ENCODE data around the gene NCK1. TPM values are rescaled to one million over a fixed set of nuclear protein-coding genes. Genes with fewer than 3 reads are reported as not detected.
A peak's percentile ranks its signal among the peaks of the same experiment; 100 is the strongest.

Gene NCK1
- total and polyA plus RNA-seq, 5 donors: 14.0 to 38.9 (median 25.9) TPM

- Histone ChIP-seq H3K4me3 (ENCODE audit: low read length) (no peak overlapping the region), H3K4me1 (ENCODE audit: control insufficient read depth, insufficient read depth, low read length) (peaks cover 12% of the 10 kb centered on the region)
These were observed 25.4 kb upstream of the NCK1 start for GRCh38 chr3:136836511-136837156.

GRCh38 chr3:136838641-136839555 lies 23.1 kb upstream of the NCK1 start:
- WGBS: 16% methylated on average over 1 of the region's 1 CpG
- Histone ChIP-seq H3K27me3 (ENCODE audit: control insufficient read depth, insufficient read depth) (no peaks in the 10 kb centered on the region), H3K9me3 (ENCODE audit: control insufficient read depth, low read length) (no peaks in the 10 kb centered on the region), H3K4me3 (ENCODE audit: low read length) (no peak overlapping the region), H3K27ac (ENCODE audit: low read length) (no peak overlapping the region), H3K4me1 (ENCODE audit: control insufficient read depth, insufficient read depth, low read length) (peaks cover 12% of the 10 kb centered on the region)
- intact Hi-C loops (cut with DNase I): no loop called here
- ATAC-seq (peak in 1 of 2 donors; percentile 87), DNase-seq (no peak)

More at GRCh38 chr3:136836511-136837156, 25.4 kb upstream of the NCK1 start:
- Histone ChIP-seq H3K27me3 (ENCODE audit: control insufficient read depth, insufficient read depth) (no peaks in the 10 kb centered on the region), H3K27ac (ENCODE audit: low read length) (no peak overlapping the region), H3K9me3 (ENCODE audit: control insufficient read depth, low read length) (no peaks in the 10 kb centered on the region)
- intact Hi-C loops (cut with DNase I): no loop called here
- no peak for DNase-seq
- no peak for ATAC-seq

GRCh38 chr3:136839556-136839931 lies 22.5 kb upstream of the NCK1 start:
- H3K9me3 ChIP-seq (ENCODE audit: control insufficient read depth, low read length): no peaks in the 10 kb centered on the region
- intact Hi-C loops (cut with DNase I): no loop called here
- ATAC-seq (peak in 1 of 2 donors; percentile 20), DNase-seq (no peak)
- H3K4me3 ChIP-seq (ENCODE audit: low read length): no peak overlapping the region
- H3K4me1 ChIP-seq (ENCODE audit: control insufficient read depth, insufficient read depth, low read length): peaks cover 12% of the 10 kb centered on the region
- no peak overlapping the region for H3K27ac ChIP-seq (ENCODE audit: low read length)
- H3K27me3 ChIP-seq (ENCODE audit: control insufficient read depth, insufficient read depth): no peaks in the 10 kb centered on the region

- Histone ChIP-seq H3K27ac (ENCODE audit: low read length) (no peak overlapping the region), H3K4me1 (ENCODE audit: control insufficient read depth, insufficient read depth, low read length) (peaks cover 12% of the 10 kb centered on the region), H3K9me3 (ENCODE audit: control insufficient read depth, low read length) (no peaks in the 10 kb centered on the region), H3K27me3 (ENCODE audit: control insufficient read depth, insufficient read depth) (no peaks in the 10 kb centered on the region), H3K4me3 (ENCODE audit: low read length) (no peak overlapping the region)
- intact Hi-C loops (cut with DNase I): no loop called here
- 77% methylated on average over 2 of the region's 2 CpGs for WGBS
- ATAC-seq: no peak
- no peak for DNase-seq
These were observed 21.8 kb upstream of the NCK1 start for GRCh38 chr3:136840252-136840651.

GRCh38 chr3:136842294-136842693 lies 19.7 kb upstream of the NCK1 start:
- no peak for DNase-seq
- ATAC-seq: no peak
- Histone ChIP-seq H3K27ac (ENCODE audit: low read length) (no peak overlapping the region), H3K27me3 (ENCODE audit: control insufficient read depth, insufficient read depth) (no peaks in the 10 kb centered on the region), H3K9me3 (ENCODE audit: control insufficient read depth, low read length) (no peaks in the 10 kb centered on the region), H3K4me1 (ENCODE audit: control insufficient read depth, insufficient read depth, low read length) (peaks cover 8% of the 10 kb centered on the region), H3K4me3 (ENCODE audit: low read length) (no peak overlapping the region)
- intact Hi-C loops (cut with DNase I): no loop called here
- 92% methylated on average over 1 of the region's 1 CpG for WGBS

- no peaks in the 10 kb centered on the region for H3K27me3 ChIP-seq (ENCODE audit: control insufficient read depth, insufficient read depth)
- peaks cover 6% of the 10 kb centered on the region for H3K4me1 ChIP-seq (ENCODE audit: control insufficient read depth, insufficient read depth, low read length)
- ATAC-seq (no peak), DNase-seq (no peak)
- no peaks in the 10 kb centered on the region for H3K9me3 ChIP-seq (ENCODE audit: control insufficient read depth, low read length)
- H3K27ac ChIP-seq (ENCODE audit: low read length): no peak overlapping the region
- WGBS: 77% methylated on average over 1 of the region's 1 CpG
- no peak overlapping the region for H3K4me3 ChIP-seq (ENCODE audit: low read length)
- intact Hi-C loops (cut with DNase I): no loop called here
These were observed 17.3 kb upstream of the NCK1 start for GRCh38 chr3:136844724-136845123.

GRCh38 chr3:136852180-136852579 lies 9.8 kb upstream of the NCK1 start:
- Histone ChIP-seq H3K27ac (ENCODE audit: low read length) (no peak overlapping the region), H3K9me3 (ENCODE audit: control insufficient read depth, low read length) (no peaks in the 10 kb centered on the region), H3K4me3 (ENCODE audit: low read length) (no peak overlapping the region), H3K27me3 (ENCODE audit: control insufficient read depth, insufficient read depth) (no peaks in the 10 kb centered on the region), H3K4me1 (ENCODE audit: control insufficient read depth, insufficient read depth, low read length) (no peaks in the 10 kb centered on the region)
- intact Hi-C loops (cut with DNase I): no loop called here
- no peak for DNase-seq
- WGBS: 58% methylated on average over 4 of the region's 4 CpGs
- ATAC-seq: no peak

- Histone ChIP-seq H3K27me3 (ENCODE audit: control insufficient read depth, insufficient read depth) (no peaks in the 10 kb centered on the region), H3K4me1 (ENCODE audit: control insufficient read depth, insufficient read depth, low read length) (no peaks in the 10 kb centered on the region), H3K27ac (ENCODE audit: low read length) (no peak overlapping the region), H3K9me3 (ENCODE audit: control insufficient read depth, low read length) (no peaks in the 10 kb centered on the region), H3K4me3 (ENCODE audit: low read length) (no peak overlapping the region)
- ATAC-seq (no peak), DNase-seq (no peak)
- intact Hi-C loops (cut with DNase I): no loop called here
These were observed 5.3 kb upstream of the NCK1 start for GRCh38 chr3:136856665-136857064.

GRCh38 chr3:136858381-136858780 lies 3.6 kb upstream of the NCK1 start:
- no peak overlapping the region for H3K4me3 ChIP-seq (ENCODE audit: low read length)
- ATAC-seq (no peak), DNase-seq (no peak)
- no peaks in the 10 kb centered on the region for H3K4me1 ChIP-seq (ENCODE audit: control insufficient read depth, insufficient read depth, low read length)
- H3K27me3 ChIP-seq (ENCODE audit: control insufficient read depth, insufficient read depth): no peaks in the 10 kb centered on the region
- H3K27ac ChIP-seq (ENCODE audit: low read length): no peak overlapping the region
- intact Hi-C loops (cut with DNase I): no loop called here
- H3K9me3 ChIP-seq (ENCODE audit: control insufficient read depth, low read length): no peaks in the 10 kb centered on the region

- Histone ChIP-seq H3K4me1 (ENCODE audit: control insufficient read depth, insufficient read depth, low read length) (no peaks in the 10 kb centered on the region), H3K4me3 (ENCODE audit: low read length) (peak overlapping the region; percentile 63), H3K27ac (ENCODE audit: low read length) (no peak overlapping the region), H3K27me3 (ENCODE audit: control insufficient read depth, insufficient read depth) (no peaks in the 10 kb centered on the region), H3K9me3 (ENCODE audit: control insufficient read depth, low read length) (no peaks in the 10 kb centered on the region)
- ATAC-seq (no peak), DNase-seq (no peak)
- WGBS: 47% methylated on average over 4 of the region's 4 CpGs
- intact Hi-C loops (cut with DNase I): loop anchor here in 2 of 4 donors (5.0 to 10.0 kb wide), 2 partner anchors 106 to 108 kb away; partner anchors contain the start of gene STAG1 (in 2 of the 2)
These were observed 1.5 kb upstream of the NCK1 start for GRCh38 chr3:136860541-136860940.

- ATAC-seq (peak; percentile 64 to 73), DNase-seq (peak; percentile 72 to 84 (median 81))
- Histone ChIP-seq H3K27ac (ENCODE audit: low read length) (peak overlapping the region; percentile 77), H3K4me1 (ENCODE audit: control insufficient read depth, insufficient read depth, low read length) (no peaks in the 10 kb centered on the region), H3K9me3 (ENCODE audit: control insufficient read depth, low read length) (no peaks in the 10 kb centered on the region), H3K4me3 (ENCODE audit: low read length) (peak overlapping the region; percentile 61), H3K27me3 (ENCODE audit: control insufficient read depth, insufficient read depth) (no peaks in the 10 kb centered on the region)
- intact Hi-C loops (cut with DNase I): loop anchor here in 2 of 4 donors (5.0 to 10.0 kb wide), 2 partner anchors 108 to 110 kb away; partner anchors contain the start of gene STAG1 (in 2 of the 2)
- WGBS: under 1% methylated on average over 39 of the region's 39 CpGs
These were observed 762 bp downstream of the NCK1 start for GRCh38 chr3:136862617-136863322.

Measured in right cardiac atrium (tissue), 5 donors.